ENCODE data around the gene THSD4.
"Not testable (repeated sequence)": the region's sequence is repeated elsewhere in the genome, so short reads cannot be mapped to it uniquely, and the experiment has no call there.

Gene THSD4

DNA sequence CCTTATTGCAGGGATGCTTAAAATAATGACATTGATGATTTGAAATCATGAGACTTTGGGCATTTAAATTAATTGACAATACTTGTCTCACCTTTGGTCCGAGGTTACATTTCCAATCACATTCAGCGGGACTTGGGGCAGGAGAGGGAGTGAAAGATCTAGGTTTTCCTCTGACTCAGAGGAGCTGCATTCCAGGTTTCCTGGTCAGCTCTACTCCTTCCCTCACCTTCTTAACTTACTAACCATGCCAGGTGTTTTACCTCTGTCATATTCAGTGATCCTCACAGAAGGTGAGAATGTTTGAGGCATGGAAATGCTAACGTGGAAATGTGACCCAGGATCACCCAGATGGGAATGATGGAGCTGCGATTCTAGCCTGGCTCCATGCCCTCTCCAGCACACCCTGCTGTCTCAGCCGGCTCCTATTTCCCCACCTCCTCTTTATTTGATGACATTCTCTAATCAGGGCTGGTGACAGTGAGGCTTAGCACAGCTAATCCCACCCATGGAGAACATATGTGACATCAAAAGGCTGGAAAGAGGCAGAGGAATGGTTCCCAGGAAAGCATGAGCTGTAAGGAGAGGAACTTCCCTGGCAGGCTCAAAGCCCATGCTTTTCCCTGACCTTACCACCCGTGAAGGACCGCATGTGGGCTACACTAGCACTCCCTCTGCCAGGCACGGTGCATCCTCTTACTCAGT, 38.7 kb downstream of the THSD4 start:
- DNase-seq, result no peak

DNA sequence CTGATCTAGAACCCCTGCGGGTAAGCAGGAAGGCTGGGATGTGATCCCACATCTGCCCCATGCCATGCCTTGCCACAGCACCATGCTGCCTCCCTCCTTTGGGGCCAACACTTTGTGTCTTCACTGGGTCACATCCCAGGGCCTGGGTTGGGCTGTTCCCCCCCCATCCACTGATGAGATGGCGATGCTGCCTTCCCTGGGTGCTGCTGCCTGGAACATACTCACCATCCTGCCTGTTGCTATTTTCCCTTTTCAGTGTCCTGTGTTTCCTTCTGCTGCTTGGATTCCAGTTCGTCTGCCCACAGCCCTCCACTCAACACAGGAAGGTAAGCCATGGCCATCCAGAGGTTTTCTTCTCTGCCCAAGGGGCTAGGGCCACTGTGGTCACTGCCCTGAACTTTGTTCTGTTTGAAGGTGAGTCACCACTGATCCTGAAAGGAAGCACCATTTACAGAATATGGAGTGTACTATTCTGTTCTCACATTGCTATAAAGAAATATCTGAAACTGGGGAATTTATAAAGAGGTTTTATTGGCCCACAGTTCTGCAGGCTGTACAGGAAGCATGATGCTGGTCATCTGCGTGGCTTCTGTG, 39.4 kb downstream of the THSD4 start:
- DNase-seq, result no peak

DNA sequence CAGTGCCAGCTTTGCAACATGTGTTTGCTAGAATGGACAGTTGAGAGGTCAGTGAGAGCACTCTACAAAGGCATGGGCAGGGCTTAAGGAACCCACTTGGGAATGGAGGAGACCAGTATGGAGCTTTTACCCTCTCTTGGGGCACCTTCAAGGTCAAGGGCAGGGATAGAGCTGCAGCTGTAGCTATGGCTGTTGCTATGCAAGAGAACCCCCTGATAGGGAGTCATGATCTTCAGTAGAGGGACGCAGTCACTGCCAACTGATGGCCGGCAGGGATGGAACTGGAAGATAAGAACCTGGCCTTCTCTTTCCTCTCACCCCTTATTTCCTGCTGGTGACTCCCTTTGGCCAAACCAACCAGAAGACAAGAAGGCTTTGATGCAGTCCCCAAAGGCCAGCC, 40.3 kb downstream of the THSD4 start:
- DNase-seq, result no peak

DNA sequence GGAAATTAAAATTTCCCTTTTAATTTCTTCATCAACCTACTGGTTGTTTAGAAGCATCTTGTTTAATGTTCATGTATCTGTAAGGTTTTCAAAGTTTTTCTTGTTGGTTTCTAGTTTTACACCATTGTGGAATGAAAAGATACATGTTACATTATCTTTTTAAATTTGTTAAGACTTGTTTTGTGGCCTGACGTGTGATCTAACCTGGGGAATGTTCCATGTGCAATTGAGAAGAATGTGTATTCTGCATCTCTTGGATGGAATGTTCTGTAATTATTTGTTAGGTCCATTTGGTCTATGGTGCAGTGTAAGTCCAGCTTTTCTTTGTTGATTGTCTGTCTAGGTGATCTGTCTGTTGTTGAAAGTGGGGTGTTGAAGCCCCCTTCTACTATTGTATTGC, 45.7 kb downstream of the THSD4 start:
- no peak for DNase-seq

DNA sequence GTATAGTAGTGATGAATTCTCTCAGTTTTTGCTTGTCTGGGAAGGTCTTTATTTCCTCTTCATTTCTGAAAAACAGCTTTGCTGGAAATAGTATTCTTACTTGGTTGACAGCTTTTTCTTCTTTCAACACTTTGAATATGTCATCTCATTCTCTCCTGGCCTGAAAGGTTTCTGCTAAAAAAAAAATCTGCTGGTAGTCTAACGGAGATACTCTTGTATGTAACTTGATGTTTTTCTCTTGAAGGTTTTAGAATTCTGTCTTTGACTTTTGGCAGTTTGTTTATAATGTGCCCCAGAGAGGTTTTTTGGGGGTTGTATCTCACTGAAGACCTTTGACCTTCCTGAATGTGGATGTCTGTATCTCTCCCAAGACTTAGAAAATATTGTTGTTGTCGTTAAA, 47.0 kb downstream of the THSD4 start:
- no peak for DNase-seq

DNA sequence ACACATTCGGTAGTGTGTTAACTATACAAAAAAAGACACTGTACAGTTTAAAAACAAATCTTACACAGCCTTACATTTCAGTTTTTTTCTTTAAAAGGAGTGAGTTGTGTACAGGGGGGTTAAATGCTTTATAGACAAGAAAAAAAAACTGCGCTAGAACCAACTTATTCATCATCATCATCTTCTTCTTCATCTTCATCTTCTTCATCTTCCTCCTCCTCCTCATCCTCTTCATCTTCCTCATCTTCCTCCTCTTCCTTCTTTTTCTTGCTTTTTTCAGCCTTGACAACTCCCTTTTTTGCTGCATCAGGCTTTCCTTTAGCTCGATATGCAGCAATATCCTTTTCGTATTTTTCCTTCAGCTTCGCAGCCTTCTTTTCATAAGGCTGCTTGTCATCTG, 49.3 kb downstream of the THSD4 start:
- DNase-seq, result not testable (repeated sequence)

DNA sequence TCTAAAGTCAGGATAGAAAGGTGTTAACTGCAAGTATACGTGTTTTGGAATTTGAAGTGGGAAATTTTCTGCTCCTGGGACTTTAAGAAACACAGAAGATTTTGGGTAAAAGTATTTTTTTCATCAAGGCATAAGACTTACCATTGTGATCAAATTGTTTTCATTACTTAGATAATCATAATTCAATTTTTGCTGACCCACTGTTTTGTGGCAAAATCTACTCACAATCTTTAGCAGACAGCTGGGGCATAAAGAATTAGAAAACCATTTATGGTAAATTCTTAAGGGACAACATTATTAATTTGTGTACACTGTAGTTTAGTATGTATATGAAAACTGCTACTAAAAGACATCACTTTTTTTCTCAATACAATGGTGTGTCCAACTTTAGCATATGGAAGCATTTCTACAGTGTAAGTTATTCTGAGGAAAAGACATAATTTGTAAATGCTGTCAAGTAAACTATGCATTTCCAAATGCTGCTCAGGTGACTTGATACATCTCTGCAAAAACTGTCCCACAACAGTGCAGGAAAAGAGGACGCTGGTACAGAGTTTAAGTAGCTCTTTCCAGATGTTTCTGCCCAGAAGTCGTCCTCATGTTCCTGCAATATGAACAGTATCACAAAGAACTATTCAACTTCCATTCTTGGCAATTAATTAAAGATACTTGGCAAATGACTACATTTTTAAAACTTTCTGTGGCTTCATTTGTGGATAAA, 52.3 kb downstream of the THSD4 start:
- DNase-seq, result no peak

DNA sequence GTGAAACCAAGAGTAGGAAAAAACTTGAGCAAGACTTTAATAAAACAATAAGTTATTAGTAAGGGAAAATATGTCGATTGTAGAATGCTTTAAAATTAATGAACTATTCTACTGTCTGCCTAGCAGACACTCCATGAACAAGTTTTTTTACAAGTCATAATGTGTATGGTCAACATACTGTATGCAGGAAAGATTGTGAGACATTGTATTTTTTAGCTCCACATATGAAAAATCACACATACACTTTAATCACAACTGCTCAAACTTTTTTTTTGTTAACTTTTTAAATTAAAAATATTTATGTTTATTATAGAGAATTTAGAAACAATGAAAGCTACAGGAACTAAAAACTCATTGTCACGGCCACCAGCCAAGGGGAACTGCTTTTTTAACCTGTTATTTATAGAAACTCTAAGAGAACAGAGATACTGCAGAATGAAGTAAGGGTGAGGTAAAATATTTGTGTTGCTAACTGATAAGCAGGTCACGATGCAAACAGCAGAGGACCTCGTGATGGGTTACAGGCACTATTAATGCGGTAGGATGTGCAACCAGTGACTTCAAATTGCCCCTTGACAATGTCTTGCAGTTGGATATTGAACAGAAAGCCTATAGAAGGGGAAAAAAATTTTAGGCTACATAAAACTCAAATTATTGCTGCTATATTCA, 53.0 kb downstream of the THSD4 start:
- no peak for DNase-seq

DNA sequence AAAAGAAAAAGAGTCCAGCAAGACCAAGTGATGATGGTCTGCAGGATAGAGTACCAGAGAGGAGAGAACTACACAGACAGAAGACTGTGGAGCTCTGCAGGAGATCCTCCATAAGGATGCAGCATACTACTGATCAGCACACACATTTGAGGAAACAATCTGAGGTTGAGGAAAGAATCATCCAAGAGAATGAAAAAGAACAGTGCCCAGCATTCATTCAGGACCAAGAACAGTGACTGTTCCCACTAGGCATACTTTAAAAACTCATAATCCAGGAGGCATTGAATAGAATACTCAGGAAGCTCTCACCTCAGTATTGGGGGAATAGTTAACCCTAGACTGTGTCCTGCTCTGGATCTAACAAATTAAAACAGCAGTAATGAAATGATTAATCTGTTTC, 54.9 kb downstream of the THSD4 start:
- DNase-seq, result no peak

DNA sequence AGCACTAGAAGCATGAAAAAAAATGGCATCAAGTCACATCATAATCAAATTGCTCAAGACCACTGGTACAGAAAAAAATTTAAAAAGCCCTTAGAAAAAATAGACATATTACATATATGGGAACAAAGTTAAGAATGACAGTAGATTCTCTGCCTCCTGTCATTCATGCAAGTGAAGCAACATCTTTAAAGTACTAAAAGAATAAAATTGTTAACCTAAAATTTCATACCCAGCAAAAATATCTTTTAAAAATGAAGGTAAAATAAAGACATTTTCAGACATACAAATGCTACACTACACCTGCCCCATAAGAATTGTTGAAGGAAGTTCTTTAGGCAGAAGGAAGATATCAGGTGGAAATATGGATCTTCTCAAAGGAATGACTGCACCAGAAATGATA, 55.9 kb downstream of the THSD4 start:
- DNase-seq, result no peak

DNA sequence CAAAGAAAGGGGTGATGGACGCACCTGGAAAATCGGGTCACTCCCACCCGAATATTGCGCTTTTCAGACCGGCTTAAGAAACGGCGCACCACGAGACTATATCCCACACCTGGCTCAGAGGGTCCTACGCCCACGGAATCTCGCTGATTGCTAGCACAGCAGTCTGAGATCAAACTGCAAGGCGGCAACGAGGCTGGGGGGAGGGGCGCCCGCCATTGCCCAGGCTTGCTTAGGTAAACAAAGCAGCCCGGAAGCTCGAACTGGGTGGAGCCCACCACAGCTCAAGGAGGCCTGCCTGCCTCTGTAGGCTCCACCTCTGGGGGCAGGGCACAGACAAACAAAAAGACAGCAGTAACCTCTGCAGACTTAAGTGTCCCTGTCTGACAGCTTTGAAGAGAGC, 59.1 kb downstream of the THSD4 start:
- not testable (repeated sequence) for DNase-seq

DNA sequence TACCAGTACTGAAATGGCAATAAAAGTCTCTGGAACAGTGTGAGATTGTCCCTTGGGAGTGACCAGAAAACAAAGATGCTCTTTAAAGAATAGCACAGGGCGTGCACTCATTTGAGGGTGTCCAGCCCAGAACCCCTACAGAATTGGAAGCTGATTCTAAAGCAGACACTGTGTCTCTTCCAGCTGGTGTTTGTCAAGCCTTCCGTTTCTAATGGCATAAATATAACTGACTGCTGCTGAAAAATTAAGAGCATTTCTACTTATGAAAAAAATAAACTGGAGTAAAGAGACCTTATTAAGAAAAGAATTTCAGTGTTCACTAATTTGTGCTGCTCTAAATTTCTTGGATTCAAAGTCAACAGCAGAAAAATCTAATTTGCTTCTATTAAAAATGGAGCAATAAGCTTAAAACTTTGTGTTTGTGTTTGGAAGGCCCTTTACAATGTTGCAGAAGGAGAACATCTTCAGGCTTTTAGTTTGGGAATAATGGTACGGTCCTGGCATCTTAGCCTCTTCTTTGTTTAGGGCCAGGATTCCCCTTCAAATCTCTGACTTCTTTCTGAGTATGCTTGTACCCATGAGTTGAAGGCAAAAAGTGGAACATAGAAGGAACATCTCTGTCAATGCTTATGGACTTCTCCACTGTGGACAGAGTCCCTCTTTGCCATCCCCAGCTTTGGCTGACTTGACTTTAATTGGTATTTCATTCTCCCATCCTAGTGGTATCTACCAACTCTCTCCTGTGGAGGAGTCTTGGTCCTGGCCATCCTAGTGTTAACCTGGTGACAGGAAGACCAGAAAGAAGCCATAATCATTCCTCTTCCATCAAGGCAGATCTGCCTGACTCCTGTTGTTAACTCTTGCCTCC, 65.9 kb downstream of the THSD4 start:
- DNase-seq, result no peak

DNA sequence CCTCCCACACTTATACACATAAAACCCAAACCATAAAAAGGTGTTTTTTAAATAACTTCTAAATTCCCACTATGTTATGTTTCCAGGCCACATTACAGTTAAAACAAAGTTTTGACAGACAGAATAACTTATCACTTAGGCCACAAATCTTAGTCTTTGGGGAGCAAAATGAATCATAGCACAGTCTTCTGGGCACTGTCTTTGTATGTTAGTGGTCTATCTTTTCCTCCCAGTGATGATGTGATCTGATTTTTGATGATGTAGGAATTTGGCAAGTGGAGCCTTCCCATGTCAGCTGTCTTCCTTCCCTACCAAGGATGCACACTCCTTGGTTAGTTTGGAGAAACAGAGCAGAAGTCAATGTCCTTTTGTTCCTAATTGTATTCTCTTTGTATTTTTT, 67.3 kb downstream of the THSD4 start:
- DNase-seq, result no peak

DNA sequence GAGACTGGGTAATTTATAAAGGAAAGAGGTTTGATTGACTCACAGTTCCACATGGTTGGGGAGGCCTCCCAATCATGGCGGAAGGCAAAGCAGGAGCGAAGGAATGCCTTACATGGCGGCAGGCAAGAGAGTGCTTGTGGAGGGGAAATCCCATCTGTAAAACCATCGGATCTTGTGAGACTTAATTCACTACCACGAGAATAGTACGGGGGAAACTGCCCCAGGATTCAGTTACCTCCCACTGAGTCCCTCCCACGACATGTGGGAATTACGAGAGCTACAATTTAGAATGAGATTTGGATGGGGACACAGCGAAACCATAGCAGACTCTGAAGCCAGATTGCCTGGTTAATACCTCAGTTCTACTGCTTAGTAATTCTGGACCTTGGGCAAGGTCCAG, 67.8 kb downstream of the THSD4 start:
- no peak for DNase-seq

DNA sequence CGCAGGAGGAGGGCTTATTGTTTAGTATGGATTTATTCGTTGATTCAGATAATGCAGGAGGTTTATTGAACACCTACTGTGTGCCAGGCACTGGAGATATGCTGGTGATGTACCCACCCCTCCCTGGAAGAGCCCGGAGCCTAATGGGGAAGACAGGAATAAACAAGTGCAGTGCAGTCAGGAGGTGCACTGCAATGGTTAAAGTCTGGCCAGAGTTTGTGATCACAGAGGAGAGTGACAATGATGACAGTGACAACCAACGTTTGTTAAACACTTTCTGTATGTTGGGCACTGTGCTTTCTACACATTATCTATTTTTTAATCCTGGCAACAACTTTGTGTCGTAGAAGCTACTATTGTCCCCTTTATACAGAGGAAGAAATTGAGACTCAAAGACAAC, 70.4 kb downstream of the THSD4 start:
- no peak for DNase-seq

DNA sequence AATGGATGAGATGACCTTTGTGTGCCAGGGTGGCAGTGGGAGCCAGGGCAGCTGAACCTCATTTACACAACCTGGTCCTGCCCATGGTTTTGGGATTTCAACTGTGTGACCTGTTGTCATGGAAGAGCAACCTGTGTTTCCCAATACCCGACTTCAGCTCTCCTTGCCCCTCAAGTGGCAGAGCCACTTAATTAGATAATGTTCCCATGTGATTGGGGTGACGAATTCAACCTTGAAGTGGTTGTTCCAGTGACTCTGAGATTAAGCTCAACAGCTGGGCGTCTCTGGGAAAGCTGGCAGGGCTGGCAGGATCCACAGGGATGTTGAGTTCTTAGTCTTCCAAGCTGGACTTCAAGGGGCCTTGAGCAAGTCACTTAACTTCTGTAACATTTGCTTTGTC, 71.0 kb downstream of the THSD4 start:
- DNase-seq, result no peak

DNA sequence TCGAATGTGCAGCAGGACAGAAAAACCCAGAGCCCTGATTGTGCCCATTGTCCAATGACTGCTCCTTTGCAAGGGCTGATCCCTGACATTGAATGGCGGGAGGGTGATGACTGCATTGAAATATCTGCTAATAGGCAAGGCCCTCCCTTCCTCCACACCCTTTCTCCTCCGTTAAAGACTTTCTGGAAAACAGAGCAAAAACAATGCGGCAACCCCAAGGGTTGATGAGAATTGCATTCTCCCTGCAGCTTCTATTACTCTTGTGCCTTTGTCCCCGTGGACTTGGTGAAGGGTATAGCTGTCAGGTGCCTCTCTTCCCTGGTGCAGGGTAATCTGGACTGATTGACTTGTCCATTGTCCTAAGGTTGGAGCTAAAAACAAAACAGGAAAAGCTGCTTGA, 71.8 kb downstream of the THSD4 start:
- DNase-seq, result no peak

DNA sequence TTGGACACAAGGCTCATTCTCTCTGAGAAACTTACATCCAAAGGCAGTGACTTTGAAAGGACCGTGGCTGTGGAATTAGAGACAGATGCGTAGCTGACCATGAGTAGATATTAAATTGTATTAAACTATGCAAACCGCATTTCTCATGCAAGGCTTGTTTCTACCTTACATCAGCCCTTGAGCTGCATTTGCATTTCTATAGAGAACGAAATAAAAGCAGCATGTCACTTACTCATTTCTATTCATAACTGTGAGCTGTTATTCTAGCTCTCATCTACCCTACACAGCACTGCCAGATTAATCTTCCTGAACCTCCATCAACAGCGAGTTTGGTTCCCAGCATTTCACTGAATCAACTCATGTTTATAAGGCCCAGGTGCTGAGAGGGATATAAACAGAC, 72.3 kb downstream of the THSD4 start:
- DNase-seq, result no peak

DNA sequence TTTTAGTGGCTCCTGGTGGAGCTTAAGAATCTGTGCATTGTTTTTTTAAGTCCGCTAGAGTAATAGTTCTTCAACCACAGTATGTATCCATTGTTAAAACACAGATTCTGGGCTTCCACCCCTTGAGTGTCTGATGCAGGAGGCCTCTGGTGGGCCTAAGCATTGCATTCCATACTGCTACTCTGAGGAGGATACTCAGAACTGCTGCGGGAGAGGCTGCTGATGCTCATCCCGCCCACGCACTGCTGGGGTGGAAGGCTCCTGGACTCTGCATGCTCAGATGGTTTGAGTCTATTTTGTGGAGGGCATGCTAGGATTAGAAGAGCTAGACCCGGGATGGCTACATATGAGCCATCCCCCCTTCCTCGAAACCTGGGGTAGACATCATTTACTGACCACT, 74.4 kb downstream of the THSD4 start:
- no peak for DNase-seq

DNA sequence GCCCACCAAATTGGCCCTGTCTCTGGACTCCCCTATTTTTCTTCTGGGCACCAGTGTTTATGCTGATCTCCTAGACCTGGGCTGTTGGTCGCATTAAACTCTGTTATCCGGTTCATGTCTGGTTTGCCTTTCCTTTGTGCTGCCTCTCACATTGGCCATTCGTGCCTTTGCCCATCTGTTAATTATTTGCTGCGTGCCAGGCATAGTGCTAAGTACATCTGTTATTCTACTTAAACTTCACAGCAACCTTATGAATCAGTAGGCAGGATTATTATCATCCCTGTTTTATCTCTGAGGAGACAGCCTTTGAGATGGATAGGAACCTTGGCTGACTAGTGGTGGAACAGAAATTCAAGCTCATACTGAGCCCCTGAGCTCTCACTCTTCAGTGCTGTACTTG, 76.0 kb downstream of the THSD4 start:
- no peak for DNase-seq

DNA sequence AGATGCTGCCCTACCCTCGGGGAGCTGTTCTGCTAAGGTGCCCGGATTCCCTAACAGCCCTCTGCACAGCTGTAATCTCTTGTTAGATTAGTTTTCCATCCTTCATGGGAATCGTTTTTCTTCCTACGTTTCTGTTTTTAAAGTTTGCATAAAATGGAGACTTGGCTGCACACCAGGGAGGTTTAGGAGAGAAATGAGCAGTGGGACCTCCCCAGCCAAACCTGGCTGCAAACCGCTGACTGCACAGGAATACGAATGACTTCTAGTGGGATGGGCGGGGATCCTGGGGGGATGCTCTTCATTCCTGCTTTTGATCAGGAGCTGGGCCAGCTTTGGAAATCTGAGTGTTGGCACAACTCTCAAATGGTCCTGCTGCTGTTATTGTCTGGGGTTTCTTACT, 77.5 kb downstream of the THSD4 start:
- no peak for DNase-seq

DNA sequence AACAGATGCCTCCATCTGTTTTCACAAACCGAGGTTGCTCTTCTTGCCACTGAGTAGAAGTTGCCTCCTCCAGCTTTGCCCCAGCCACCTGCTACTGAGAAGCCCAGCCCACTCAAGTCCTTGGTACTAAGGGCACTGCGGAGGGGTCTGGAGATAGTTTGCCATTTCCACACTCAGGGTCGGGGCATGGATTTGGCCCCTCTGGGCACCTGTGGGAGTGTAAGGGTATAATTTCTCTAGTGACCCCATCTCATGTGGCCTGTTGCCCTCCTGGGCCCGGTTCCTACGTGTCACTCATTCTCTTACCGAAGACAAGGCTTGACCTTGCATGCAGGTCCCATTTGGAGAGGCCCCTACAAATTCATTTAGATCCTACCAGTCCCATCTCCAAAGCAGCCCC, 79.0 kb downstream of the THSD4 start:
- DNase-seq, result no peak

DNA sequence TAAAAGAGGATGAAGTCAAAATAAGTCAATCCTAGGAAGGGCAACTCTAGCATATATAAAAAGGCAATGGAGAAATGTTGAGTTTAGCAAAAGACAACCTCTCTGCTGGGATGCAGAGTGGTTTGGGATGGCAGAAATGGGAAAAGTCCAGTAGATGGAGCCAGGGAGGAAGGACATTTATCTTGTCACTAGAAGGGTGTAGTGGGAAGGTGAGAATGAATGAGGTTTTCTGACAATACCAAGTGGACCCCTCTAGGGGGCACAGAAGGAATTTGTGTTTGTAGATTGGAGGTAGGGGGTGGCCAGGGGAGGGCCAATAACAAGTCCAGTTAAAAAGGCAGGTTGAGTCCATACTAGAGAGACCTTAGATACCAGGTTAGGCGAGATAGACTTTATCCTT, 80.0 kb downstream of the THSD4 start:
- DNase-seq, result no peak
